HG02938 (cell line): ENCODE measurements around the gene NRG3.

Experiments
- ATAC-seq: cut with Tn5 transposase; IDR thresholded peaks from one replicate; pipeline ENCODE4 v1.9.1; 2021; ENCODE audit warnings: mild to moderate bottlenecking, moderate library complexity; ENCODE audit not compliant: unreplicated experiment

Gene NRG3

GRCh38 chr10:82361256-82361655 lies 486.3 kb downstream of the NRG3 start:
- no peak for ATAC-seq

GRCh38 chr10:82377608-82378007 lies 502.6 kb downstream of the NRG3 start:
- no peak for ATAC-seq

- ATAC-seq: no peak
Observed at GRCh38 chr10:82378146-82378545, 503.2 kb downstream of the NRG3 start.

- ATAC-seq: no peak
Observed at GRCh38 chr10:82383350-82383749, 508.4 kb downstream of the NRG3 start.

GRCh38 chr10:82390866-82391658 lies 516.1 kb downstream of the NRG3 start:
- no peak for ATAC-seq

GRCh38 chr10:82391971-82392370 lies 517.0 kb downstream of the NRG3 start:
- ATAC-seq: no peak

- ATAC-seq: no peak
Observed at GRCh38 chr10:82392533-82392932, 517.5 kb downstream of the NRG3 start.

GRCh38 chr10:82394122-82394521 lies 519.1 kb downstream of the NRG3 start:
- no peak for ATAC-seq

GRCh38 chr10:82394987-82395386 lies 520.0 kb downstream of the NRG3 start:
- ATAC-seq: no peak

- no peak for ATAC-seq
Observed at GRCh38 chr10:82396886-82397285, 521.9 kb downstream of the NRG3 start.

GRCh38 chr10:82397854-82398253 lies 522.9 kb downstream of the NRG3 start:
- ATAC-seq: no peak

GRCh38 chr10:82399850-82400249 lies 524.9 kb downstream of the NRG3 start:
- ATAC-seq: no peak

- no peak for ATAC-seq
Observed at GRCh38 chr10:82400841-82401240, 525.8 kb downstream of the NRG3 start.

GRCh38 chr10:82402906-82403401 lies 528.0 kb downstream of the NRG3 start:
- no peak for ATAC-seq

GRCh38 chr10:82409671-82410070 lies 534.7 kb downstream of the NRG3 start:
- no peak for ATAC-seq

- ATAC-seq: no peak
Observed at GRCh38 chr10:82411416-82411815, 536.4 kb downstream of the NRG3 start.

GRCh38 chr10:82420001-82420400 lies 545.0 kb downstream of the NRG3 start:
- no peak for ATAC-seq

- ATAC-seq: no peak
Observed at GRCh38 chr10:82429302-82429701, 554.3 kb downstream of the NRG3 start.

- no peak for ATAC-seq
Observed at GRCh38 chr10:82438277-82438676, 563.3 kb downstream of the NRG3 start.

GRCh38 chr10:82440775-82441174 lies 565.8 kb downstream of the NRG3 start:
- no peak for ATAC-seq

- ATAC-seq: no peak
Observed at GRCh38 chr10:82452046-82452445, 577.1 kb downstream of the NRG3 start.

- no peak for ATAC-seq
Observed at GRCh38 chr10:82452676-82453075, 577.7 kb downstream of the NRG3 start.
